HG03139 (cell line): Measurements from ENCODE around the gene F7.
"Not testable (repeated sequence)": the region's sequence is repeated elsewhere in the genome, so short reads cannot be mapped to it uniquely, and the experiment has no call there.

ENCODE experiments used
- ATAC-seq: cut with Tn5 transposase; IDR thresholded peaks from one replicate; pipeline ENCODE4 v1.9.1; 2021; ENCODE audit not compliant: unreplicated experiment

F7 gene

GRCh38 chr13:113098162-113098732, 7.3 kb upstream of the F7 start:
- no peak for ATAC-seq

GRCh38 chr13:113099142-113099541, 6.4 kb upstream of the F7 start:
- ATAC-seq, result no peak

GRCh38 chr13:113102302-113102701, 3.3 kb upstream of the F7 start:
- ATAC-seq, result not testable (repeated sequence)

DNA sequence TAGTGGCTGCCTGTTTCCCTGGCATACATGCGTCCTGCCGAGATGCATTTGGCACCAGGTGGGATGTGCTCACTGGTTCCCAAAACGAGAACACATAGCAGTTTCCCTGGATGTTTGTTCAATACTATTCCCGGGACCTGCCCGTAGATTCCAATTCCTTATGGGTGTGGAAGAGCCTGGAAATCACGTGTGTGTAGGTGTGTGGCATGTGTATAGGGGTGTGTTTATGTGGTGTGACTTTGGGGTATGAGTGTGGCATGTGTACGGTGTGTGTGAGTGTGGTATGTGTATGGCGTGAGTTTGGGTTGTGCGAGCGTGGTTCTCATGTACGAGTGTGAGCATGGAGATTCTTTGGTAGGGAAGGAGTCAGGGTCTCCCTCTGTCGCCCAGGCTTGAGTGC, 2.9 kb upstream of the F7 start:
- ATAC-seq, result no peak

DNA sequence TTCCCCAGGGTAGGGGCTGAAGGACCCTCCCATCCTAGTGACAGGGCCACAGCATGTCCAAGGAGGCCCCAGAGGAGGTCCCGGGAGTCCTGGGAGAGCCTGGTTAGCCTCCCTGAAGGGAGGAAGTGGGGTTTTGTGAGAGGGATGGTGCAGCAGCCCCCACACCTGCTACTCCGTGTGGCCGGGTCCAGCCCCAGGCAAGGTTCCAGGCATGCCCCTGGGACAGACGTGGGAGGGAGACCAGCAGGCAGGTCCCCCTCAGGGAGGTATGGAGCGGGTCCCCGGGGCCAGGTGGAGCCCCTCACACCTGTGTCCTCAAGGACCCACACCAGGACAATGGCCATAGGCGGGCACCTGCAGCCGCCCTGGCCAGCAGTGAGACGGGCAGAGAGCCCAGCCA, 1.9 kb upstream of the F7 start:
- ATAC-seq, result no peak

DNA sequence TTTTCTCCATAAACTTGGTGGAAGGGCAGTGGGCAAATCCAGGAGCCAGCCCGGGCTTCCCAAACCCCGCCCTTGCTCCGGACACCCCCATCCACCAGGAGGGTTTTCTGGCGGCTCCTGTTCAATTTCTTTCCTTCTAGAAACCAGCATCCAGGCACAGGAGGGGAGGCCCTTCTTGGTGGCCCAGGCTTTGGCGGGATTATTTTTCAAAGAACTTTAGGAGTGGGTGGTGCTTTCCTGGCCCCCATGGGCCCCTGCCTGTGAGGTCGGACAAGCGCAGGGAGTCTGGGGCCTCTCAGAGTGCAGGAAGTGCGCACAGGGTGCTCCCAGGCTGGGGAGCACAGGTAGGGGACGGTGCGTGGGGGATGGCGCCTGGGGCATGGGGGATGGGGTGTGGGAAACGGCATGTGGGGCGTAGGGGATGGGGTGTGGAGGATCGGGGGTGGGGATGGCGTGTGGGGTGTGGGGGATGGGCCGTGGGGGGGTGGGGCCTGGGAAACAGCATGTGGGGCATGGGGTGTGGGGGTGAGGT, 396 bp downstream of the F7 start:
- ATAC-seq, result no peak

- no peak for ATAC-seq
Measured at GRCh38 chr13:113106711-113107351, 1.2 kb downstream of the F7 start.

DNA sequence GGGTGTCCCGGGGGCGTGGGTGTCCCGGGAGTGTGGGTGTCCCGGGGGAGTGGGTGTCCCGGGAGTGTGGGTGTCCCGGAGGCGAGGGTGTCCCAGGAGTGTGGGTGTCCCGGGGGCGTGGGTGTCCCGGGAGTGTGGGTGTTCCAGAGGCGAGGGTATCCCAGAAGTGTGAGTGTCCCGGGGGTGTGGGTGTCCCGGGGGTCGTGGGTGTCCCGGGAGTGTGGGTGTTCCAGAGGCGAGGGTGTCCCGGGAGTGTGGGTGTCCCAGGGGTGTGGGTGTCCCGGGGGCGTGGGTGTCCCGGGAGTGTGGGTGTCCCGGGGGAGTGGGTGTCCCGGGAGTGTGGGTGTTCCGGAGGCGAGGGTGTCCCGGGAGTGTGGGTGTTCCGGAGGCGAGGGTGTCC, 2.9 kb downstream of the F7 start:
- not testable (repeated sequence) for ATAC-seq

GRCh38 chr13:113109151-113110047, 3.8 kb downstream of the F7 start:
- ATAC-seq, result no peak

GRCh38 chr13:113110048-113110851, 4.7 kb downstream of the F7 start:
- ATAC-seq, result no peak

GRCh38 chr13:113110852-113111315, 5.3 kb downstream of the F7 start:
- ATAC-seq, result no peak

GRCh38 chr13:113111821-113112220, 6.2 kb downstream of the F7 start:
- ATAC-seq, result not testable (repeated sequence)

- not testable (repeated sequence) for ATAC-seq
Measured at GRCh38 chr13:113112475-113112874, 6.9 kb downstream of the F7 start.

GRCh38 chr13:113112893-113113845, 7.6 kb downstream of the F7 start:
- no peak for ATAC-seq

DNA sequence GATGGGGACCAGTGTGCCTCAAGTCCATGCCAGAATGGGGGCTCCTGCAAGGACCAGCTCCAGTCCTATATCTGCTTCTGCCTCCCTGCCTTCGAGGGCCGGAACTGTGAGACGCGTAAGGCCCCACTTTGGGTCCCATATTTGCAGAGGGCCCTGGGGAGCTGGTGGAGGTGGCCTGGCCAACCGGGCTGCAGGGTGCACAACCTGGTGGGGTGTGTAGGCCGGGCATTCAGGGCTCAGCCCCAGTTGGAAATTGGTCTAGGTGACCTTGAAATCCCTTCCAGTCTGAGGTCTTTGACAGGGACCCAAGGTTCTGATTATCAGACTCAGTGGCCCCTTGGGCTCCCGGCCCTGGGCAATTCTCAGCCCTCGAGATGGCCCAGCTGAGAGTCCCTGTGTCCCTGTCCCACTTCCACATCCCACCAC, 8.3 kb downstream of the F7 start:
- no peak for ATAC-seq

GRCh38 chr13:113114511-113115362, 9.1 kb downstream of the F7 start:
- no peak for ATAC-seq

- ATAC-seq, result no peak
Measured at GRCh38 chr13:113115363-113116205, 10.0 kb downstream of the F7 start.
